GM21447 (cell line): ENCODE data around the gene DNASE1L2.
"Not testable (repeated sequence)": the region's sequence is repeated elsewhere in the genome, so short reads cannot be mapped to it uniquely, and the experiment has no call there.

Source experiments
- ATAC-seq: cut with Tn5 transposase; IDR thresholded peaks from one replicate; pipeline ENCODE4 v1.9.1; 2021; ENCODE audit not compliant: unreplicated experiment

Gene DNASE1L2

GRCh38 chr16:2238150-2238837 lies 2.0 kb downstream of the DNASE1L2 start:
- no peak for ATAC-seq

DNA sequence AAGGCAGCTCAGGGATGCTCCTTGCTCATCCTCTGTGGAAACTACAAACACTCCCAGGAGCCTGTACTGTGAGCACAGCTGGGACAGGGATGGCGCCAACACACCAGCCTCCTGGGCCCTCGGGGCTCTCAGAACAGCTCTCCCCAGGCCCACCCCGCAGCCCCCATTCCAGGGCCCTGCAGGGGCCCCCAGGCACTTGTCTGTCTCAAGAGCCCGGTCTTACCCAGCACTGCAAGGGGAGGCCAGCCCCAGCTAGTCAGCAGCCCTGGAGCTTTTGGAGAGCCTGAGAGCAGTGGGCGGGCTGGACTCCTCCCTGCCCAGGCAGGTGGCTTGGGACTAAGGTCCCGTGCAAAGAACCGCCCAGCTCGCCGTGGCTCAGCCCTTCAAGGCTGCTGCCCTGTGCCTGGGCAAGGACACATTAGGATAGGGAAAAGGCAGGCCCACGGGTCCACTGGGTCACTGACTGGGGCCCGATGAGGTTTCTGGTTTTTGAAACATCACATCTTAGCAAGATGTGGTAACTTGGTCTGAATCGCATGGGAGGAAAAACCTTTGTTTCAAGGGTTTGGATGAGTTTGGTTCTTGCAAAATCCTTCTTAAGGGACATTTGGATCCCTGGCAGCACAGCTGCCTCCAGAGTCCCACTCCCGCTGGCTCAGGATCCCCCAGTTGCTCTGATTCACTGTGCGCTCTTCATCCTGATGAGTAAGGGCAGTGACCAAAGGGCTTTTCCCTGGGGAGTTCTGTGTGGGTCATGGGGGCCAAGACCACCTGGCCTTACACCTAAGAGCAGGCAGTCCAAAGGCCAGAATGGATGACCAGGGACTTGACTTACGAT lies 2.8 kb downstream of the DNASE1L2 start:
- no peak for ATAC-seq

GRCh38 chr16:2240331-2240730 lies 4.1 kb downstream of the DNASE1L2 start:
- not testable (repeated sequence) for ATAC-seq

DNA sequence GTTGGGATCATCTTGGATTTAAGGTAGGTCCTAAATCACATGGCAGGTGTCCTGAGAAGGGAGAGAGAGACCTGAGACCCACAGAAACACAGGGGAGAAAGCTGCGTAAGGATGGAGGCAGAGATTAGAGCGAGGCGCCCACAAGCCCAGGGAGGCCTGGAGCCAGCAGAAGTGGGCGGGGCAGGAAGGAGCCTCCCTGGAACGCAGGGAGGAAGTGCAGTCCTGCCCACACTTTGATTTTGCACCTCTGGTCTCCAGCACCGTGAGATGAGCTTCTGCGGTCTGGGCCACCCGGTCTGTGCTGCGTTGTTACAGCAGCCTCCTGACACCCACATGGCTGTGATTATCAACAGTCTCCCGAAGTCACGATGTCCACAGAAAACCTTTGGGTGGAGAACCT lies 6.4 kb downstream of the DNASE1L2 start:
- ATAC-seq, result no peak

- ATAC-seq, result no peak
Observed at GRCh38 chr16:2243031-2243528, 6.8 kb downstream of the DNASE1L2 start.

DNA sequence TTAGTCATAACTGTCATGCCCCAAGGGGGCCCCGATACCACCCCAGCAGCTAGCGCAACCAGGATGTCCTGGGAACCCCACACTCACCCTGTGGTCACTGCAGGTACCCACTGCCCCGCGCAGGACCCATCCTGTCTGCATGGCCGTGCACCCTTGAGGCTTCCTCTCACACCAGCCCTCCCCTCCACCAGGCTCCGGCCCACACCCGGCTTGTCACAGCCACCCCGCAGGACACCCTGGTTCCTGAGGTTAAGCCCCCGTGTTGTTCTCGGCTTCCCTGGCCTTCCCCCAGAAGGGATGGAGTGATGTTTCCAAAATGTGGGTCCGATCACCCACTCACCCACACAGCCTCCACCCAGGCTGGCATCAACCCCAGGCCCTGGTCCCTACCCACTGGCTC lies 7.5 kb downstream of the DNASE1L2 start:
- ATAC-seq, result no peak

DNA sequence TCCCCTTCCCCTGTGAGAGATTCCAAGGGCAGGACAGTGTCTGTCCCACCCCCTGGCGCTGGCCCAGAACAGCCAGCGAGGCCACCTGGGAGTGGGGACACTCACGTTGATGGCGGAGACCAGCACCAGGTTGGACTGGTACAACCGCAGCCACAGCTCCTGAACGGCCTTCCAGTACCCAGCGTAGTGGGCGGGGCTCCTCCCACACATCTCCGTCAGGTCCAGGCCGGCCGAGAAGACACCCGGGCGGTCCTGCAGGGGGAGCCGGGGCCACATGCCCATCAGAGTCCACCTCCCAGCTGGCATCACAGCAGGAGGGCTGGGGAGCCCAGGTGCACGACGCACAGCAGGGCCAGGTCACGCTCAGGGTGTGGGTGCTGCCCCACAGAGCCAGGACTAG lies 8.1 kb downstream of the DNASE1L2 start:
- no peak for ATAC-seq

DNA sequence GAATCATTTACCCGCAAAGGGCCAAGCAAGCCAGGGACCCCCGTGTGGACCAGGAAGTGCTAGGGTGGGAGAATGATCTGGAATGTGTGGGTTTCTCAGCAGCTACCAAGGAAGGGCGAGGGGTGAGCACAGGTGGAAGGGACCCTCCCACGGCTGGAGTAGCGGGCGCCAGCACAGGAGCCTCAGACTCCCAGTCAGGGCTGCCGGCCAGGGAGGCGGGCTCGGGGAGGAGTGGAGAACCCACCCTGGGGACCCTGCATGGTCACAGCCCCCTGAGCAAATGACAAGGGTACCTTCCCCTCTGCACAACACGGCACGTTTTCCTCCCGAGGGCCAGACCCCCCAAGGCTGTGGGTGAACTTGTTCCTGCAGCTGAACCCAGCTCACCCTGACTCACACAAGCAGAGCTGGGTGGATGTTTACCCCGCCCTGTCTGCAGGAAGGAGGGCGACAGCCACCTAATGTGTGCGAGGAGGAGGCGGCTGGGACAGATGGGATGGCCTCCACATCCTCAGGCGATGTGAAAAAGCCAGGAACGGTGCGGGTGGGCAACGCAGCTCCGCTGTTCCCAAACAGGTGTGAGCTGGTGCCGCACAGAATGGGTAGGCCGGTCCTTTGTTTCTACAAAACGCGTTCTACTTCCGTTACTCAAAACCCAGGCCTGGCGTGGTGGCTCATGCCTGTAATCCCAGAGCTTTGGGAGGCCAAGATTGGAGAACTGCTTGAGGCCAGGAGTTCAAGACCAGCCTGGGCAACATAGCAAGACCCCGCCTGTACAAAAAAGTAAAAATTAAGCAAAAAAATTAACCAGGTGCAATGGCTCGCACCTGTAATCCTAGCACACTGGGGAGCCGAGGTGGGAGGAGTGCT lies 8.9 kb downstream of the DNASE1L2 start:
- ATAC-seq, result no peak

DNA sequence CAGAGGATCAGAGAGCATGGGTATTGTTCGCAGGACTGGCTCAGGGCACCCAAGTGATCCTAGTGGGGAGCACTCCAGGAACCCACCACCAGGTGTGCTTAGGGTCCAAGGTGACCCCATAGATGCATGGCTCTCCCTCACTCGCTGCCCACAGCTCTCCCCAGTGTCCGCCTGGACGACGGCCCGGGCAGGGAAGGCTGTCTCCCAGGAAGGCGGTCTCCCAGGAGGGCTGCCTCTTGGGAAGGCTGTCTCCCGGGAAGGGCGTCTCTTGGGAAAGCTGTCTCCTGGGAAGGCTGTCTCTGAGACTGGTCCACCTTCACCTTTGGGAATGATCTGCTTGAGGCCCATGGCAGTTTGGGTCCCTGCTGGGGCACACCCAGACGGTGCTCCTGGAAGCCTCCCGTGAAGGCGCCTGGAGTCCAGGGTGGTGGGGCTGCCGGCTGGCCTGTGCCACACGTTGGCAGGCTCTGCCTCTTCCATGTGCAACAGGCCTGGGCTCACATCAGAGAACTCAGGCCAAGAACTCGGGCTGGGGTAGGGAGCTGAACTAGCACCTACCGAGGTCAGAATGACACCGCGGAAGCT lies 10.1 kb downstream of the DNASE1L2 start:
- ATAC-seq, result no peak

DNA sequence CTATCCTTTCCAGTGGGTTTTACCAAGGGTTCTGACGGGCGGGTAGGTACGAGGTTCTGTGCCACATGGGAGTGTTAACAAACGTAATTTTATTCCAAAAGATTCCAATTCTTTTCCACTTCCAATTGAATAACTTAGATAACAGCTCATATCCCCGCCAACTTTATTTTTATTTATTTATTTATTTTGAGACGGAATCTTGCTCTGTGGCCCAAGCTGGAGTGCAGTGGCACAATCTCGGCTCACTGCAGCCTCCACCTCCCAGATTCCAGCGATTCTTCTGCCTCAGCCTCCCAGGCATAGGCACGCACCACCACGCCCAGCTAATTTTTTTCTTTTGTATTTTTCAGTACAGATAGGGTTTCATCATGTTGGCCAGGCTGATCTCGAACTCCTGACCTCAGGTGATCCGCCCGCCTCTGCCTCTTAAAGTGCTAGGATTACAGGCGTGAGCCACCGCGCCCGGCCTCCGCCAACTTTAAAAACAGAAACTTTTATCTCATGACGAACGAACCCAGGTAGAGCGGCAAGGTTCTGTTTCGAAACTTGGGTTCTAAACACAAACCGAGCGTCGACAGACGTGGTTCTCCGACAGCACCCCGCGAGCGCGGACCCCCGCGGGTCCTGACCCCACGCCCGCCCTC lies 14.5 kb downstream of the DNASE1L2 start:
- ATAC-seq, result no peak

GRCh38 chr16:2251296-2252111 lies 15.3 kb downstream of the DNASE1L2 start, which contains the start of gene ECI1:
Gene ECI1, minus strand, starts transcription at chr16:2251587. Its CDS starts 21 bp downstream, at chr16:2251566.
- peak; percentile 77 for ATAC-seq

GRCh38 chr16:2252806-2253148 lies 16.5 kb downstream of the DNASE1L2 start:
- ATAC-seq, result no peak

- ATAC-seq, result no peak
Observed at GRCh38 chr16:2253293-2253692, 17.0 kb downstream of the DNASE1L2 start.

DNA sequence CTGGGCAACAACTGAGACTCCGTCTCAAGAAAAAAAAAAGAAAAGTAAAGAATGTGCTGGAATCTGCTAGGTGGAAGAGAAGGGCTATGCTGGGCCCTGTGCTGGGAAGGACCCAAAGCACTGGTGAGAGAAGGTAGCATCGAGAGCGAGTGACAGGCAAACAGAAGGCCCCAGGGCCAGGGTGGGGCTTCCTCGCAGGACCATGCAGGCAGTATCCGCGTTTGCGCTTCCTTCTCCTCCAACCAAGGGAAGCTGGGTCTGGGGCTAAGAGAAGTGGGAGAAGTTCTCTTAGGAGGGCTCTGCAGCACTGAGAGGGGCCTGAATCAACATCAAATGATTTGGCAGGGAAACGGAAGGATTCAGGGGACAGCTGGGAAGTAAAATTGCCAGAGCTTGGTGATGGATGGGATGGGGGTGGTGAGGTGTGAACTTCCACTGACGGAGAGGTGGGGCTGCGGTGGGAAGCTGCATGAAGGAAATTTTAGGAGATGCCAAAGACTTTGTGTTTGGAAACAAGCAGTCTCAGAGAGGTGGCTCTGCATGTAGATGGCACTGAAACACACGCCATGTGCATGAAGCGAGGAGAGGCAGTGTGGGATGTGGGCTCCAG lies 20.4 kb downstream of the DNASE1L2 start:
- ATAC-seq, result no peak

DNA sequence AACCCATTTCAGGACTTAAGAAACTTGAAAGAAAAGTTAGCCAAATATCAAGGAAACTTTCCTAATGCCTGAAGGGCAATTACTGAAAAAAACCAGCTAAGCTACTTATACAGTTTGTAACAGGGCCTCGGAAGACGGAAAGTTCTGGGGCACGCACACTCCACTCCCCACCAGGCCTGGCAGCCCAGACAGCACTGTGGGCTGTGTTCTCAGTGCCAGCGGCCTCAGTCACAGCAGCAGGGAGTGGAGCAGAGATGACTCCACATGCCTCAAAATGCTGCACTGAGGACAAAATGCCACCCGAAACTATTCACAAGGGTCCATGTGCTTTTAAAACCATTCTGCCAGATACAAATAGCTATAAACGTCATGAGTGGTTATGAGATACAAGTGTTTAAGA lies 21.5 kb downstream of the DNASE1L2 start:
- no peak for ATAC-seq

DNA sequence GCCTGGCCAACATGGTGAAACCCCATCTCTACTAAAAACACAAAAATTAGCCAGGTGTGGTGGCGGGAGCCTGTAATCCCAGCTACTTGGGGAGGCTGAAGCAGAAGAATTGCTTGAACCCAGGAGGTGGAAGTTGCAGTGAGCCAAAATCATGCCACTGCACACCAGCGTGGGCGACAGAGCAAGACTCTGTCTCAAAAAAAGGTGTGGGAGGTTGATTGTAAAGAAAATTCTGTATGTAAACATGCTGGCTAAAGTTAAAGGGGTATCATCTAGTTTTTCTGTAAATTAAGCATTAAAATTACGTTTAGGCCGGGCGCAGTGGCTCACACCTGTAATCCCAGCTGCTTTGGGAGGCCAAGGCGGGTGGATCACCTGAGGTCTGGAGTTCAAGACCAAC lies 22.3 kb downstream of the DNASE1L2 start:
- ATAC-seq, result not testable (repeated sequence)

GRCh38 chr16:2260250-2260649 lies 24.0 kb downstream of the DNASE1L2 start:
- ATAC-seq, result no peak

DNA sequence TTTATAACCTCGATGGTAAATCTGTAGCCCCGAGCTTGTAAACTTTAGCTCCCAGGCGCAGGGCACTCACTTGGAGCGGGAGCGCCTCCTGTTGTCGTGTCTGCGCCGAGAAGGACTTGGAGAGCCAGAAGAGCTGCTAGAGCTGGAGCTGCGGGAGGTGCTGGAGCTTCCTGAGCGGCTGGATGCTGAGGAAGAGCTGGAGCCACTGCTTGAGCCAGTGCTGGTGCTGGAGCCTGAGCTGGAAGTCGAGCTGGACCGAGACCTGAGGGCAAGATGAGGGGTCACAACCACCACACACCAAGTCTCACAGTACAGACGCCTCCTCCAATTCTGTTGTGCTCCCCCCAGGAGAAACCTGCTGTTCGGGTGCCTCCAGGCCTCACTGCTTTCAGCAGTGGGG lies 26.8 kb downstream of the DNASE1L2 start:
- not testable (repeated sequence) for ATAC-seq

GRCh38 chr16:2266887-2267286 lies 30.6 kb downstream of the DNASE1L2 start:
- not testable (repeated sequence) for ATAC-seq
